ENCODE measurements around the gene AMIGO1.

Gene AMIGO1

DNA sequence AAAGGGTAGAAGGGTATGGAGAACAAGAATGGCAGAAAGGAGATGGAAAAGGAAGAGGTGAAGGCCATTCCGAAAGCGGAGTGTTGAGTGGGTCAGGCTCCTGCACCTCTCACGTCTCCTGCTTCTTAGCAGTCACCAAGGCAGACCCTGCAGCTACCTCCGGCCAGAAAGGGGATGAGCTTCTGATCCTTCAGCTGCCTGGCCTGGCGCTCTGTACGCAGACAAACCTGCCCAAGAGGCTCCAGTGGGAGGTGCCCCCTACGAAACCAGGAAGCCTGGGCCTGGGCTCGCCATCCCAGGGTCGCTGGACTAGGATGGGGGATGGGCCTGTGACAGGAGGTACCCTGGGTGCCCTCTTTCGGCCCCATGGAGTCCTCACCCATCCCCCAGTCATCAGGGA lies 33.1 kb upstream of the AMIGO1 start:
- no peak for DNase-seq (ENCODE audit: low read depth, low spot score)
- H3K27me3 ChIP-seq (ENCODE audit: control insufficient read depth, insufficient read depth, low read length), result no peaks in the 10 kb centered on the region
- no peak overlapping the region for H3K27ac ChIP-seq (ENCODE audit: low read length)
- no CpG with 5 or more reads among the region's 10 CpGs for WGBS (ENCODE audit: insufficient coverage, insufficient read length)
- no peaks in the 10 kb centered on the region for H3K9me3 ChIP-seq (ENCODE audit: control insufficient read depth, insufficient read depth, low read length)
- no peaks in the 10 kb centered on the region for H3K4me1 ChIP-seq (ENCODE audit: control insufficient read depth, insufficient read depth, low read length)
- no peaks in the 10 kb centered on the region for H3K36me3 ChIP-seq (ENCODE audit: control insufficient read depth, insufficient read depth, low read length)
- H3K4me3 ChIP-seq (ENCODE audit: low read length), result no peak overlapping the region

DNA sequence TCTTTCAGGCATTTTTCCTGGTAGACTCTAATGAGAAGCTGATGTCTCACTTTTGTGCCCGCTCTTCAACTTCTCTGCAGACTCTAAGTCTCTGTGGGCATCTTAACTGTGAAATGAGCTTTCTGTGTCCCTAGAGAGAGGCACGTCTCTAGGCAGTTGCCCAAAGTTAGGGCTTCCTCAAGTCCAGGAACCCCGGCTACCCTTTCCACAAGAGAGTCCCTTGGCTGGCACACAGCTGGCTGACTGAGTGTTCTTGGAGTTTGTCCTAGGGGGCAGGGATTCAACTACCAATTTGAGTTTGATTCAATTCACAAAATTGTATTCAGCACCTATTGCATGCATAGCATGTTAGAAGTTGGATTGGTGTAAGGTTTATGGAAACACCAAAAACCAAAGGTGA lies 31.6 kb upstream of the AMIGO1 start:
- no peak for DNase-seq (ENCODE audit: low read depth, low spot score)
- no peak overlapping the region for H3K4me3 ChIP-seq (ENCODE audit: low read length)
- no peaks in the 10 kb centered on the region for H3K27me3 ChIP-seq (ENCODE audit: control insufficient read depth, insufficient read depth, low read length)
- H3K27ac ChIP-seq (ENCODE audit: low read length), result no peak overlapping the region
- no peaks in the 10 kb centered on the region for H3K9me3 ChIP-seq (ENCODE audit: control insufficient read depth, insufficient read depth, low read length)
- H3K36me3 ChIP-seq (ENCODE audit: control insufficient read depth, insufficient read depth, low read length), result no peaks in the 10 kb centered on the region
- no peaks in the 10 kb centered on the region for H3K4me1 ChIP-seq (ENCODE audit: control insufficient read depth, insufficient read depth, low read length)
- WGBS (ENCODE audit: insufficient coverage, insufficient read length), result no CpG with 5 or more reads among the region's 3 CpGs

DNA sequence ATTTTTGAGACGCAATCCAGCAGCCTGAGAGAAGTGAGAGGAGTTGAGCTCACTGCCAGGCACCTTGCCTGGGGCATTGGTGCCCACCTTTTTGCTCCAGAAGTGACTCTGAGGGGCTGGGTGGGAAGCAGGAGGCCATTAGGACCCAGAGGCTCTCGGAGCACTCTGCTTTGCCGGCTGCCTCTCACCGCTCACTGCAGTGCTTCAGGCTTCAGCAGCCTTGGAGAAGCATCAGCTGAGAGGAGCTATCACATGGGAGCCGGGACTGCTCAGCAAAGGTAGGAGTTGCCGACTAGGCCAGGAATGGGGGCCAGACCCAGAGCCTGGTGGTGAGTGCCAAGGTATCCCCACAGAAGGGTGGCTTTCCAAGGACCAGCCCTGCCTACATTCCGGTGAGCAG lies 30.1 kb upstream of the AMIGO1 start, which contains the start of gene GPR61:
Gene GPR61, plus strand, starts transcription at position 197 of the 400 bp plus-strand sequence. CDS start 3,151 bp downstream, outside the sequence.
- Histone ChIP-seq H3K27me3 (ENCODE audit: control insufficient read depth, insufficient read depth, low read length) (no peaks in the 10 kb centered on the region), H3K4me1 (ENCODE audit: control insufficient read depth, insufficient read depth, low read length) (no peaks in the 10 kb centered on the region), H3K4me3 (ENCODE audit: low read length) (no peak within 1 kb of the TSS), H3K27ac (ENCODE audit: low read length) (no peak within 1 kb of the TSS), H3K9me3 (ENCODE audit: control insufficient read depth, insufficient read depth, low read length) (no peaks in the 10 kb centered on the region), H3K36me3 (ENCODE audit: control insufficient read depth, insufficient read depth, low read length) (no peaks in the 10 kb centered on the region)
- DNase-seq (ENCODE audit: low read depth, low spot score), result no peak
- WGBS (ENCODE audit: insufficient coverage, insufficient read length), result no CpG with 5 or more reads among the region's 7 CpGs

DNA sequence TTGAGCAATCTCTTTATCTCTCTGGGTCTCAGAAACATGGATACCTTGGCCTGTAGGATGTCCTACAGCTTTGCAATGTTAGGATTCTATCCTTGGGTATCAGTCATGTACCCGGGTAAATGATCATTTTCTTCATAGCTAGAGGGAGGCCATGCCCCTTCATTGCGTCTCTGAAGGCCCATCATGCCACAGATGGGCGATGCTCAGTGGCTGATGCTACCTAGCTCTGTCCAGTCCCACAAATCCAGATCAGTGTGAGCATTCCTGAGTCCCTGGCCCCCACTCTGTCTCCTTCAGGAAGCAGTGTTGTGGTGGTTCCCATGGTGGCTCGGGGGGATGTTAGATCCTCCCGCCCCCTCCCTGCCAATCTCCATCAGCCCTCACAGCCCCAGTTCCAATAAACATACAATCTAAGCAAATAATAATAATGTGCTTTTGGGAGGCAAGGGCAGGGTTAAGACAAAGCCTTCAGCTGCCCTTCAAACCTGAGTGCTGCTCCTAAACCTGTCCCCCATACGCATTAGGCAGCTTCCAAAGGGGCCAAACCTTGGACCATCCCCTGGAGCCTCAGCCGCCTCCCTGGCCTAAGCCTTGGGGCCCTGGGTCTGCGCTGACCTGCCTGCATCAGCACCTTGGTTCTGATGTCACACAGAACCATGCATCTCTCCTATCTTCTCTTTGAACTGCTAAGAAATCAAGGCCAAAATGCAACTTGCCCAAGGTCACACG lies 29.5 kb upstream of the AMIGO1 start:
- H3K4me3 ChIP-seq (ENCODE audit: low read length), result no peak overlapping the region
- no peaks in the 10 kb centered on the region for H3K36me3 ChIP-seq (ENCODE audit: control insufficient read depth, insufficient read depth, low read length)
- DNase-seq (ENCODE audit: low read depth, low spot score), result no peak
- H3K9me3 ChIP-seq (ENCODE audit: control insufficient read depth, insufficient read depth, low read length), result no peaks in the 10 kb centered on the region
- H3K27me3 ChIP-seq (ENCODE audit: control insufficient read depth, insufficient read depth, low read length), result no peaks in the 10 kb centered on the region
- no peaks in the 10 kb centered on the region for H3K4me1 ChIP-seq (ENCODE audit: control insufficient read depth, insufficient read depth, low read length)
- H3K27ac ChIP-seq (ENCODE audit: low read length), result no peak overlapping the region
- no CpG with 5 or more reads among the region's 9 CpGs for WGBS (ENCODE audit: insufficient coverage, insufficient read length)

DNA sequence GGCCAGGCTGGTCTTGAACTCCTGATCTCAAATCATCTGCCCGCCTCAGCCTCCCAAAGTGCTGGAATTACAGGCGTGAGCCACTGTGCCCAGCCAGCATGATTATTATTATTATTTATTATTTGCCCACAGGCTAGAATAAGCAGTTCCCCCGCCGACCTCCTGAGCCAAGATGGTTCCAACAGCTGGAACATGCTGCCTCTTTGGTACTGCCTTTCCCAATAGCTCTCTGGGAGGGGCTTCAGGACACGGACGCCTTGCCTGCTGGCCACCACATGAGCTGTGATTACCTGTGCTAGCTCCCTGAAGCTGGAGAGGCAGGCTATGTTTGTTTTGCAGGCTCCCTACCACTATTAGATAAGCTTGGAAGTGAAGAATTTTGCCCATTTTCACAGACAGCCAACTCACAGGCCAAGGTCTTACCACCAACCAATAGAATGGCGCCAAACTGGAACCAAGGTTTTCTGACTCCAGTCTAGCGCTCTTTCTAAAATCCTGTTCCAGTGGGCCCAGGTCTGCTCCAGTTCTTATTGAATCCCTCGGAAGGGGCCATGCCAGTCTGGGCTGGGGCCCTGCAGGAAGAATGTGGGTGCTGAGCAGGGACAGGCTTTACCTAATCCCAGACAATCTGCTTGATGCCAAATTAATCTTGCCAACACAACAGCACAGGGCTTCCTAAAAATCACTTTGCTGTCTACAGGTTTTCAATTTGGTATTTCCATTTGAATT lies 28.1 kb upstream of the AMIGO1 start:
- no CpG with 5 or more reads among the region's 9 CpGs for WGBS (ENCODE audit: insufficient coverage, insufficient read length)
- H3K27ac ChIP-seq (ENCODE audit: low read length), result no peak overlapping the region
- DNase-seq (ENCODE audit: low read depth, low spot score), result no peak
- H3K9me3 ChIP-seq (ENCODE audit: control insufficient read depth, insufficient read depth, low read length), result no peaks in the 10 kb centered on the region
- H3K27me3 ChIP-seq (ENCODE audit: control insufficient read depth, insufficient read depth, low read length), result no peaks in the 10 kb centered on the region
- H3K4me1 ChIP-seq (ENCODE audit: control insufficient read depth, insufficient read depth, low read length), result no peaks in the 10 kb centered on the region
- H3K36me3 ChIP-seq (ENCODE audit: control insufficient read depth, insufficient read depth, low read length), result no peaks in the 10 kb centered on the region
- no peak overlapping the region for H3K4me3 ChIP-seq (ENCODE audit: low read length)

DNA sequence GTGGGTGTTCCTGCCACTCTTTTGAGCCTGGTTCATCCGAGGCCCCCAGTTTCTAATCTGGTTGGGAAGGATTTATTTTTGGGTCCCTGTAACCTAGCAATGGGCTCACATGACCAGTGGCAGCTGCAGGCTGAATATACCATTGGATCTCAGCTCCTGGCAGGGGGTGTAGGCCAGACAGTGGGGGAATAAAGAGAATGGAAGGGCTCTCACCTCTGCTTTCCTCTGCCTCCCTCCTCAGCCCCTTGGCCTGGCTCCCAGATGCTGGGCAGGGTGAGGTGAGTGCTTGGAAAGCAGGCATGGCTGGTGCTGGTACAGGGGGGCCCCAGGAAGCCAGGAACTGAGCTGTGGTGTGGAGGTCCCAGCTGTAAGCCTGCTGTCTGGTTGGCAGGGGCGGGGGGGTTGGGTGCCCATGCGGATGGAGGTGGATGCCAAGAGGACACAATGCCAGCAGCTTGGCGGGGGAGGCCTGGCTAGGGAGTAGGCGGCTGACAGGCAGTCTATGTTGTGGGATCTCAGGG lies 26.5 kb upstream of the AMIGO1 start:
- Histone ChIP-seq H3K36me3 (ENCODE audit: control insufficient read depth, insufficient read depth, low read length) (no peaks in the 10 kb centered on the region), H3K4me1 (ENCODE audit: control insufficient read depth, insufficient read depth, low read length) (no peaks in the 10 kb centered on the region), H3K27ac (ENCODE audit: low read length) (no peak overlapping the region), H3K9me3 (ENCODE audit: control insufficient read depth, insufficient read depth, low read length) (no peaks in the 10 kb centered on the region), H3K4me3 (ENCODE audit: low read length) (no peak overlapping the region), H3K27me3 (ENCODE audit: control insufficient read depth, insufficient read depth, low read length) (no peaks in the 10 kb centered on the region)
- DNase-seq (ENCODE audit: low read depth, low spot score), result no peak
- WGBS (ENCODE audit: insufficient coverage, insufficient read length), result no CpG with 5 or more reads among the region's 5 CpGs

DNA sequence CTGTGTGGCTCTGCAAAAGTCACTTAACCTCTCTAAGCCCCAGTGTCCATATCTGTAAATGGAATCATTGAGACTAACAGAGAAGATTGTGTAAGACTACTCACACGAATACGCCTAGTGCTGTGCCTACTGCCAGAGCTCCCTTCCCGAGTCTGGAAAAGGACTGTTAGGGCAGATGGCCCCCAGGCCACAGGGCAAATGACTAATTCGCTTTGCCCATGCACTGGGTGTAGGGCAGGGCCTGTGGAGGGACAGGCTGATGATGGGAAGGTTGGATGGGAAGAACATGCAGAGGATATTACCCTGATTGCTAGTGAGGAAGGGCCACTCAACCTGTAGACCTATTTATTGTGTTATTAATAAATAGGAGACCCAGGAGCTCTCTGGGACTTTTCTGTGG lies 26.0 kb upstream of the AMIGO1 start:
- no peaks in the 10 kb centered on the region for H3K4me1 ChIP-seq (ENCODE audit: control insufficient read depth, insufficient read depth, low read length)
- H3K36me3 ChIP-seq (ENCODE audit: control insufficient read depth, insufficient read depth, low read length), result no peaks in the 10 kb centered on the region
- no CpG with 5 or more reads among the region's 4 CpGs for WGBS (ENCODE audit: insufficient coverage, insufficient read length)
- H3K27me3 ChIP-seq (ENCODE audit: control insufficient read depth, insufficient read depth, low read length), result no peaks in the 10 kb centered on the region
- no peak for DNase-seq (ENCODE audit: low read depth, low spot score)
- no peak overlapping the region for H3K27ac ChIP-seq (ENCODE audit: low read length)
- no peaks in the 10 kb centered on the region for H3K9me3 ChIP-seq (ENCODE audit: control insufficient read depth, insufficient read depth, low read length)
- no peak overlapping the region for H3K4me3 ChIP-seq (ENCODE audit: low read length)

DNA sequence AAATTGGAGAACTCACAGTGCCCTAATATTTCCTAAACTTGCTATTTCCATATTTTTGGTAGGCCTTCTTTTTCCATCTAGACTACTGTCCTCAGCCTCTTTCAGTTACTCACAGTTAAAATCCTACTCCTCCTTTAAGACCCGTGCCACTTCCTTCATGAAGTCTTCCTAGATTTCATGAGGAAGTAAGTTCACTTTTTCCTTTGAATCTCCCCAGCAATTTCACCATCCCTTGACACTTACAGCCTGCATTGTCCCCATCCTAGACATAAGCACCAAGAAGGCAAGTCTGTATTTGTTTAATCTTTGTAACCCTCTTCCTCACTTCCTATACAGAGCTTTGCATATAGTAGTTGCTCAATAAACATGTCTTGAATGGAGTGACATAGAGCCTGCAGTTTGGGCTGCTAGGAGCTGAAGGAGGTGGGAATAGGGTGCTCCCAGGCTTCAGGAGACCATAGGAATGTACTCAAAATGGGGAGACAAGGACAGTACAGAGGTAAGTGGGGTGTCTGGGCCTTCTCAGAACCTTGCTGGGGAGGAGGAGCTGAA lies 24.9 kb upstream of the AMIGO1 start:
- no peaks in the 10 kb centered on the region for H3K9me3 ChIP-seq (ENCODE audit: control insufficient read depth, insufficient read depth, low read length)
- DNase-seq (ENCODE audit: low read depth, low spot score), result no peak
- H3K36me3 ChIP-seq (ENCODE audit: control insufficient read depth, insufficient read depth, low read length), result no peaks in the 10 kb centered on the region
- H3K4me1 ChIP-seq (ENCODE audit: control insufficient read depth, insufficient read depth, low read length), result no peaks in the 10 kb centered on the region
- H3K4me3 ChIP-seq (ENCODE audit: low read length), result no peak overlapping the region
- no peaks in the 10 kb centered on the region for H3K27me3 ChIP-seq (ENCODE audit: control insufficient read depth, insufficient read depth, low read length)
- no CpG with 5 or more reads among the region's 1 CpG for WGBS (ENCODE audit: insufficient coverage, insufficient read length)
- no peak overlapping the region for H3K27ac ChIP-seq (ENCODE audit: low read length)

DNA sequence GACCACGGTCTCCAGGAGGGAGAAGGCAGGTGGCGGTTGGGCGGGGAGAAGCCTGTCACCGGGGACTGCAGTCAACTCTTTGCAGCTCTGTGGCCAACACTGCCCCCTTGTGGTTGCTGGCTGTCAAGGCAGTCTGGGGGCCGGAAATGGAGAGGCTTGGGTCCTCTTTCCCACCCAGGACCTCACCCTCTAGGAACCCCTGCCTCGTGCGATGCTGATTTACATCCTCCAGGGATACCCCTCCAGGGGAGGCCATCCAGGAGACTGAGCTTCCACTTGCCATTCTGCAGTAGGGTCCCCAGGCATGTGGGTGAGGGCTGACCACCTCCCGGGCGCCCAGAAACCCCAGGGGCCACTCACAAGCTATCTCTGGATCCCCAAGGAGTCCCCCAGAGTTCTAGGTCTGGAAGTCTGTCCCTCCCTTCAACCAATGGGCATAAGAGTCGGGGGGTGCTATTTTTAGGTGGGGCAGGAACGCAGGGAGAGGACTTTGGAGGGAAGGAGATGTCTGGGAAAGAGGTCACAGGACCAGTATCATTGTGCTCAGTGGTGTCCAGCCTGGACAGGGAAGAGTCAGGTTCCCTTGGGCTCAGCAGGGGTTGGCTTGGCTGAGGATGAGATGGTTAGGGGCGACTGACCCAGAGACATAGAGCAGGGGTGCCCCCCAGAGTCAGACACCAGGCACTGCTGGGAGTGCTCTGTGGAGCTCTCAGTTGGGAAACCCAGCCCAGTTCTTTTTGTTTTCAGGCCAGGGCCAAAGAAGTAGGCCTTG lies 23.0 kb upstream of the AMIGO1 start:
- H3K4me1 ChIP-seq (ENCODE audit: control insufficient read depth, insufficient read depth, low read length), result no peaks in the 10 kb centered on the region
- no peaks in the 10 kb centered on the region for H3K27me3 ChIP-seq (ENCODE audit: control insufficient read depth, insufficient read depth, low read length)
- H3K36me3 ChIP-seq (ENCODE audit: control insufficient read depth, insufficient read depth, low read length), result no peaks in the 10 kb centered on the region
- H3K27ac ChIP-seq (ENCODE audit: low read length), result no peak overlapping the region
- H3K9me3 ChIP-seq (ENCODE audit: control insufficient read depth, insufficient read depth, low read length), result no peaks in the 10 kb centered on the region
- WGBS (ENCODE audit: insufficient coverage, insufficient read length), result no CpG with 5 or more reads among the region's 12 CpGs
- no peak overlapping the region for H3K4me3 ChIP-seq (ENCODE audit: low read length)
- DNase-seq (ENCODE audit: low read depth, low spot score), result peak; percentile 80

DNA sequence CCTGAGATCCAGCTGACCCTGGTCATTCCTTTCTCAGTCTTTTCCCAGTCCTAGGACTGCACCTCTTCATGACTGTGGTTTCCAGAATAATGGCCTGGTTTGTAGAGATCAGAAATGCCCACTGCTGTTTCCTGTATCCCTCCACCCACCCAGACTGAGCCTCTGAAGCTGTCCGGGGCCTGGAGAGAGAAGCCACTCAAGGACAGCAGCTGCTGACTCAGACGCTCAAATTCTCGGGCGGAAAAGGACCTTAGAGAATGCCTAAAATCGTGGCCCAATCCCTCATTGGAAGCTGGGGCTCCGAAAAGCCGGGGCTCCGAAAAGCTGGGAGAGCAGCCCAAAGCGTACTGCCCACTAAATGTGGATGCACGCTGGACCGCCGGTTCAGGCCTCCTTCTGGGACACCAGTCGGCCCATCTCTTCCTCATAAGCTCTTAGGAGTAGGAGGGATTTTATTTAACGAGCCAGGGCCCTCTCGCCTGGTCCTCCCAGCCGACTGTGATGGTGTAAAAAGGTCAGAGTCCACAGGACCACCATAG lies 22.4 kb upstream of the AMIGO1 start:
- Histone ChIP-seq H3K4me1 (ENCODE audit: control insufficient read depth, insufficient read depth, low read length) (no peaks in the 10 kb centered on the region), H3K27me3 (ENCODE audit: control insufficient read depth, insufficient read depth, low read length) (no peaks in the 10 kb centered on the region), H3K9me3 (ENCODE audit: control insufficient read depth, insufficient read depth, low read length) (no peaks in the 10 kb centered on the region), H3K4me3 (ENCODE audit: low read length) (no peak overlapping the region), H3K27ac (ENCODE audit: low read length) (no peak overlapping the region), H3K36me3 (ENCODE audit: control insufficient read depth, insufficient read depth, low read length) (no peaks in the 10 kb centered on the region)
- DNase-seq (ENCODE audit: low read depth, low spot score), result no peak
- no CpG with 5 or more reads among the region's 16 CpGs for WGBS (ENCODE audit: insufficient coverage, insufficient read length)
